ENCODE measurements around the gene MED27.

- TF ChIP-seq YY1 (IDR thresholded peaks at IDR 0.05; ENCODE audit: insufficient read depth, insufficient read length) (no peak), ZNF274 (IDR thresholded peaks at IDR 0.05; ENCODE audit: low read depth, low read length) (no peak)
Observed at GRCh38 chr9:132063281-132063680, 16.4 kb downstream of the MED27 start.

Data from NT2/D1 (cell line).